Calu3 (cell line): ENCODE data around the gene TPSG1. TPM values are rescaled to one million over a fixed set of nuclear protein-coding genes. Genes with fewer than 3 reads are reported as not detected.

Source experiments
- BruUV-seq: library from RNA; stranded (reverse); fragments of 400-500 nt; replicated peaks from 2 replicates; lab custom pipeline; 2021; lab: Mats Ljungman, UMichigan
- CTCF ChIA-PET: fragments of 300-600 bp; sonication (Branson Sonifier 250); formaldehyde crosslinking; loops from one replicate; lab custom pipeline; 2022; ENCODE audit warnings: antibody characterized with exemption; lab: Charles Lee
- DNase-seq: peaks from one replicate; pipeline ENCODE4 v3.0.0; 2022
- H3K27ac Mint-ChIP-seq: one replicate; pipeline ENCODE4 v1.8.0; 2022; ENCODE audit warnings: mixed read lengths; ENCODE audit not compliant: unreplicated experiment
- H3K27me3 Mint-ChIP-seq: one replicate; pipeline ENCODE4 v1.8.0; 2022; ENCODE audit warnings: mixed read lengths; ENCODE audit not compliant: unreplicated experiment
- H3K36me3 Mint-ChIP-seq: one replicate; pipeline ENCODE4 v1.8.0; 2022; ENCODE audit warnings: mild to moderate bottlenecking, moderate library complexity, mixed read lengths; ENCODE audit not compliant: insufficient read depth, unreplicated experiment
- H3K4me1 Mint-ChIP-seq: one replicate; pipeline ENCODE4 v1.8.0; 2022; ENCODE audit warnings: mild to moderate bottlenecking, low read depth, mixed read lengths; ENCODE audit not compliant: unreplicated experiment
- H3K4me3 Mint-ChIP-seq: one replicate; pipeline ENCODE4 v1.8.0; 2022; ENCODE audit warnings: mild to moderate bottlenecking, low read depth, moderate library complexity, mixed read lengths; ENCODE audit not compliant: unreplicated experiment
- H3K9me3 Mint-ChIP-seq: one replicate; pipeline ENCODE4 v1.8.0; 2022; ENCODE audit warnings: low read depth, mixed read lengths; ENCODE audit not compliant: unreplicated experiment
- intact Hi-C: fragments of 100-400 bp; cut with micrococcal nuclease; formaldehyde crosslinking; loops from one replicate; pipeline ENCODE4 v1.10.0; 2022; ENCODE audit not compliant: unreplicated experiment
- total RNA-seq: library from RNA; stranded (reverse); gene quantifications from 2 replicates; pipeline ENCODE4 v1.2.3, GENCODE V29; 2022
- TF ChIP-seq, protein P1 (sequence below): fragments of 200-600 bp; IDR thresholded peaks from one replicate; pipeline ENCODE4 v1.8.0; 2022; ENCODE audit warnings: antibody characterized with exemption; ENCODE audit not compliant: unreplicated experiment

The TPSG1 gene
- total RNA-seq, 1 experiment from 2014 or later = not detected

DNA sequence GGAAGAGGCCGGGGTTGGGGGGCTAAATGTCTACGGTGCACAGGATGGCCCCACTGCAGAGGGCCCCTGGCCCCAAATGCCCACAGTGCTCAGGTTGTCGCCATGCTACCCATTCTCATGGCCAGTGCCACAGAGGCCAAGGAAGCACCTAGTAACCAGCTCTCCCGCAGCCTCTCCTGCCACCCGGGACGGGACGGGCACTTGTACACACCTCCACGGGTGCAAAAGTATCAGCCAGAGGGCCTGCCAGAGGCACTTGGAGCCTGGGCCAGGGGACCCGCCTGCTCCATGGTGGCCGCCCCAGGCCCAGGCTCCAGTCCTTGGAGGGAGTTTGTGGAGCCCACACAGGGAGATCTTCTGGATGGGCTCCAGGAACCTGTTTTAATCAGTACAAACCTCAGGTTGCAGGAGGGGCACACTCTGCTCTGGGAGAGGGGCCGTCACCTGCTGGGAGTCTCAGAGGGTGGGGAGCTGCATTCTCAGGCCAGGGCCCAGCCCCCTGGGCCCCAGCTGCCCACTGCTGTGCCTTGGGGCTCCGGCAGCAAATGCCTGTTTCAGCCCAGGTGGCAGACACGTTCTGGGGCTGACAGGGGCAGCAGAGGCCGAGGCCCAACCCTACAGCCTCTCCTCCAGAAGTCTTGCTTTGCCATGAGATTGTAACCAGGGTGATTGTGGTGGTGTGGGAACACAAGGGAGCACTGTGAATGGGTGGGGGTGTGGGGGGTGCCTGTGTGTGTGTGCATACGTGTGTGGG, 38.7 kb upstream of the TPSG1 start:
- Mint-ChIP-seq H3K4me3 (no peak overlapping the region), H3K27me3 (peaks cover 86% of the 10 kb centered on the region), H3K9me3 (peaks cover 4% of the 10 kb centered on the region), H3K27ac (no peak overlapping the region), H3K4me1 (peaks cover 1% of the 10 kb centered on the region), H3K36me3 (peaks cover 4% of the 10 kb centered on the region)
- CTCF ChIA-PET = no interaction called here
- BruUV-seq = no TSS peak
- intact Hi-C loops = no loop called here
- TF ChIP-seq, protein P1, sequence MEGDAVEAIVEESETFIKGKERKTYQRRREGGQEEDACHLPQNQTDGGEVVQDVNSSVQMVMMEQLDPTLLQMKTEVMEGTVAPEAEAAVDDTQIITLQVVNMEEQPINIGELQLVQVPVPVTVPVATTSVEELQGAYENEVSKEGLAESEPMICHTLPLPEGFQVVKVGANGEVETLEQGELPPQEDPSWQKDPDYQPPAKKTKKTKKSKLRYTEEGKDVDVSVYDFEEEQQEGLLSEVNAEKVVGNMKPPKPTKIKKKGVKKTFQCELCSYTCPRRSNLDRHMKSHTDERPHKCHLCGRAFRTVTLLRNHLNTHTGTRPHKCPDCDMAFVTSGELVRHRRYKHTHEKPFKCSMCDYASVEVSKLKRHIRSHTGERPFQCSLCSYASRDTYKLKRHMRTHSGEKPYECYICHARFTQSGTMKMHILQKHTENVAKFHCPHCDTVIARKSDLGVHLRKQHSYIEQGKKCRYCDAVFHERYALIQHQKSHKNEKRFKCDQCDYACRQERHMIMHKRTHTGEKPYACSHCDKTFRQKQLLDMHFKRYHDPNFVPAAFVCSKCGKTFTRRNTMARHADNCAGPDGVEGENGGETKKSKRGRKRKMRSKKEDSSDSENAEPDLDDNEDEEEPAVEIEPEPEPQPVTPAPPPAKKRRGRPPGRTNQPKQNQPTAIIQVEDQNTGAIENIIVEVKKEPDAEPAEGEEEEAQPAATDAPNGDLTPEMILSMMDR = no peak
- no peak for DNase-seq

DNA sequence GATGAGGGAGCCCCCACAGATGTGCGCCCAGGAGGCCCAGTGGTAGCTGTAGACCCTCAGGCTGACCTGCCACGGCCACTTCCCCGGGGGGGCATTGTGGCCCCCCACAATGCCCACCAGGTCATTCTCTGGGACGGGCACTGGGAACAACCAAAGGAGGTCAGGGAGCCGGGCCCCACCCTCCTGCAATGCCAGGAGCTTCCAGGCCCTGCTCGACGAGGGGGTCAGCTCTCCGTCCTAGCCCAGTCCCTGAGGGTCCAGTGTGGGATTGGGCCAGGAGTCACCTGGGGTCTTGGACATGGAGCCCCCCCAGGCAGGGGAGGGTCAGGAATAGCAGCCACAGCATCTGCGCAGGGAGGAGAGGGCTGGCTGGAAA, 37.8 kb upstream of the TPSG1 start:
- CTCF ChIA-PET = no interaction called here
- peaks cover 10% of the 10 kb centered on the region for H3K4me1 Mint-ChIP-seq
- peaks cover 12% of the 10 kb centered on the region for H3K36me3 Mint-ChIP-seq
- DNase-seq = no peak
- peaks cover 4% of the 10 kb centered on the region for H3K9me3 Mint-ChIP-seq
- H3K4me3 Mint-ChIP-seq = no peak overlapping the region
- no peak overlapping the region for H3K27ac Mint-ChIP-seq
- intact Hi-C loops = no loop called here
- TF ChIP-seq, protein P1 = no peak
- BruUV-seq = no TSS peak
- peaks cover 91% of the 10 kb centered on the region for H3K27me3 Mint-ChIP-seq

DNA sequence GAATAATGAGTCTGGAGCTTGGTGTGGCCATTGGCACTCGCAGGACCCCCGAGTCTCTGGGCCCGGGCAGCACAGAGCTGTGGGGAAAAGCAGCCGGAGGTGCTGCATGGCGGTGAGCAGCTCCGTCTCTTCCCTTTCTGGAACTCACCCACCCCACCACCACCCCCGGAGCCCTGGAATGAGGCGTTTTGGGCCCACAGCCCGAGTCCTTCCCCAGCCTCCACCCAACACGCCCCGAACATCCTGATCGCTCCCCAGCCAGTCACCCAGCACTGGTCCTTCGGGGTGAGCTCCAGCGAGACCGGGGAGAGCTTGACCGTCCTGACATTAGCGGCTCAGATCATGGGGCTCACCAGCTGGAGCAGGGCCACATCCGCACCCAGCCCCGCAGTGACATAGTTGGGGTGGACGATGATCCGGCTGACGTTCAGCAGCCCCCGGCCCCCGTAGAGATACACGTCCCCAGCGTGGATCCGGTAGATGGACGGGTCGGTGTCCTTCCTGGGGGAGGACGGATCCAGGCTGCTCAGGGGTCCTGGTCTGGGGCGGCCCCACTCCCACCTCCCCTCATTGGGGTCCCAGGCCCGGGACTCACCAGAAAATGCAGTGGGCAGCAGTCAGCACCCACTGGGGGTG, 37.3 kb upstream of the TPSG1 start:
- BruUV-seq = no TSS peak
- Mint-ChIP-seq H3K4me3 (no peak overlapping the region), H3K4me1 (peaks cover 10% of the 10 kb centered on the region), H3K27me3 (peaks cover 96% of the 10 kb centered on the region), H3K36me3 (peaks cover 12% of the 10 kb centered on the region), H3K9me3 (peaks cover 4% of the 10 kb centered on the region), H3K27ac (no peak overlapping the region)
- CTCF ChIA-PET = no interaction called here
- no peak for DNase-seq
- intact Hi-C loops = no loop called here
- TF ChIP-seq, protein P1 = no peak

DNA sequence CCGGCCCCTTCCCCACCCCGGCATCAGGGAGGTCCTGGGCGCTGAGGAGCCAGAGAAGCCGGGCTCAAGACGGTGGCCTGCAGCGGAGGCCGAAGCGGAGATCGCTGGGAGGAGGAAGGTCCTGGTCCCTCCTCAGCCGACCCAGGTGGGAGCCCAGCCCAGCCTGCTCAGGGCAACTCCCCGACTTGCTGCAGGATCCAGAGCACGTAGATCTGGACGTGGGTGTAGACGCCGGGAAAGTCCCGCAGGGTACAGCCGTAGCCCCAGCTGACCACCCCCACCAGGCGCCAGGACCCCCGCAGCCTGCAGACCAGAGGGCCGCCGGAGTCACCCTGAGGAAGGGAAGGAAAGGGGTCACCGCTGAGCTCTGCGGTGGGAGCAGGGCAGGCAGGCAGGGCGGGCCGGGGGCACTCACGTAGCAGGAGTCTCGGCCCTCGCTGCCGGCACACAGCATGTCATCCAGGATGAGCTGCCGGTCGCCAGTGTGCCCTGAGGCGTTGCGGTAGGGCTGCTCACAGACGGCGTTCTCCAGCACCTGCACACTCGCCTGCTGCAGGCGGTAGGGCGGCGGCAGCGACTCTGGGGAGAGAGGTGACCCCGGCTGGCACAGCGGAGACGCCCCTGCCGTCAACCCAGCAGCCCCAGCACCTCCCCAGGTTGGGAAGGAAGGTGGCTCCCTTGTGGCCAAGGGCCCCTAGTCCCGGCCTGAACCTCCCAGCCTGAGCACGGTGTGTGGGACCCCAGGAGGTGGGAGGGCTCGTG, 36.2 kb upstream of the TPSG1 start:
- no TSS peak for BruUV-seq
- CTCF ChIA-PET = interaction anchor here (0.6 kb wide), 1 partner anchor 163 kb away, joined by 3 read pairs; no protein-coding TSS in a partner anchor
- H3K36me3 Mint-ChIP-seq = peaks cover 12% of the 10 kb centered on the region
- no peak overlapping the region for H3K4me3 Mint-ChIP-seq
- DNase-seq = peak; percentile 46
- H3K4me1 Mint-ChIP-seq = peaks cover 10% of the 10 kb centered on the region
- H3K27ac Mint-ChIP-seq = no peak overlapping the region
- intact Hi-C loops = no loop called here
- peaks cover 98% of the 10 kb centered on the region for H3K27me3 Mint-ChIP-seq
- H3K9me3 Mint-ChIP-seq = peaks cover 4% of the 10 kb centered on the region
- TF ChIP-seq, protein P1 = no peak
